ENCODE measurements around the gene CDK19. TPM values are rescaled to one million over a fixed set of nuclear protein-coding genes. Genes with fewer than 3 reads are reported as not detected.

CDK19 gene
- total and polyA plus RNA-seq, 2 experiments from 2014 or later, result 7.7 to 10.1 TPM

DNA sequence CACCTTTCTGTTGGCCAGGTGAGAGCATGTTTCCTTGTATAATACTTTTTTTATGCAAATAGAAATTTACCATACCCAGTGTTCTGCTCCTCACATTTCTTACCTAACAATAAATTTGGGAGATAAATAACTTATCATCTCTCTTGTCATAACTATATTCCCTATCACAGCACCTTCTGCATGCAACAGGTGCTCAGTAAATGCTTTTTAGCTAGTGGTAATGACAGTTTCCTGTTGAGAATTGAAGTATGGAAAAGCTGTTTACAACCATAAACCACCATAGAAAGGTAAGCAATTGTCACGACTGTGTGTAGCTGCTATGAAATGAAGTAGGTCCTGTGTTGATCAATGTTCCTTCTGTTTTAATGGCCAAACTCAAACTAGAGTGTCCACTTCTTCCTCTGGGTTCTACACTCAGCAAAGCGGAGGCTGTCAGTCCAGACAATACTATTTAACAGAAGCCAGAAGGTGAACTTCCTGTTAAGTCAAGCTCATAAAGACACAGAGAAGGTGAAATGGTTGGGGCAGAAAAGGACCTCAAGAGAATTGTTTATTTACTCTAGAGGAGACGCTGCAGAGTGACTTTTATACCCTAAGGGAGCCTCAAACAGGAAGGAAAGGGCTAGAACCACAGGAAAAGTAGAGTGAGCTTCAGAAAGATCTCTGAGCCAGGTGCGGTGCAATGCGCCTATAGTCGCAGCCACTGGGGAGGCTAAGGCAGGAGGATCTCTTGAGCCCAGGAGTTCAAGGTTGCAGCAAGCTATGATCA lies 254.8 kb downstream of the CDK19 start:
- Mint-ChIP-seq H3K9me3 (no peaks in the 10 kb centered on the region), H3K27ac (no peak overlapping the region), H3K36me3 (ENCODE audit: low read depth) (no peaks in the 10 kb centered on the region), H3K27me3 (ENCODE audit: insufficient read depth, low read depth, poor library complexity) (no peaks in the 10 kb centered on the region), H3K4me1 (peaks cover 10% of the 10 kb centered on the region), H3K4me3 (no peak overlapping the region)
- no peak overlapping the region for H3K27ac ChIP-seq (ENCODE audit: low read depth)
- H3K27me3 ChIP-seq (ENCODE audit: insufficient read depth), result no peaks in the 10 kb centered on the region
- ATAC-seq, result no peak
- no peaks in the 10 kb centered on the region for H4K20me1 ChIP-seq (replicated peaks; ENCODE audit: insufficient read depth)
- no peak for DNase-seq (ENCODE audit: low spot score)
- no peaks in the 10 kb centered on the region for H3K79me2 ChIP-seq (replicated peaks; ENCODE audit: insufficient read depth)
- TF ChIP-seq, protein P1, sequence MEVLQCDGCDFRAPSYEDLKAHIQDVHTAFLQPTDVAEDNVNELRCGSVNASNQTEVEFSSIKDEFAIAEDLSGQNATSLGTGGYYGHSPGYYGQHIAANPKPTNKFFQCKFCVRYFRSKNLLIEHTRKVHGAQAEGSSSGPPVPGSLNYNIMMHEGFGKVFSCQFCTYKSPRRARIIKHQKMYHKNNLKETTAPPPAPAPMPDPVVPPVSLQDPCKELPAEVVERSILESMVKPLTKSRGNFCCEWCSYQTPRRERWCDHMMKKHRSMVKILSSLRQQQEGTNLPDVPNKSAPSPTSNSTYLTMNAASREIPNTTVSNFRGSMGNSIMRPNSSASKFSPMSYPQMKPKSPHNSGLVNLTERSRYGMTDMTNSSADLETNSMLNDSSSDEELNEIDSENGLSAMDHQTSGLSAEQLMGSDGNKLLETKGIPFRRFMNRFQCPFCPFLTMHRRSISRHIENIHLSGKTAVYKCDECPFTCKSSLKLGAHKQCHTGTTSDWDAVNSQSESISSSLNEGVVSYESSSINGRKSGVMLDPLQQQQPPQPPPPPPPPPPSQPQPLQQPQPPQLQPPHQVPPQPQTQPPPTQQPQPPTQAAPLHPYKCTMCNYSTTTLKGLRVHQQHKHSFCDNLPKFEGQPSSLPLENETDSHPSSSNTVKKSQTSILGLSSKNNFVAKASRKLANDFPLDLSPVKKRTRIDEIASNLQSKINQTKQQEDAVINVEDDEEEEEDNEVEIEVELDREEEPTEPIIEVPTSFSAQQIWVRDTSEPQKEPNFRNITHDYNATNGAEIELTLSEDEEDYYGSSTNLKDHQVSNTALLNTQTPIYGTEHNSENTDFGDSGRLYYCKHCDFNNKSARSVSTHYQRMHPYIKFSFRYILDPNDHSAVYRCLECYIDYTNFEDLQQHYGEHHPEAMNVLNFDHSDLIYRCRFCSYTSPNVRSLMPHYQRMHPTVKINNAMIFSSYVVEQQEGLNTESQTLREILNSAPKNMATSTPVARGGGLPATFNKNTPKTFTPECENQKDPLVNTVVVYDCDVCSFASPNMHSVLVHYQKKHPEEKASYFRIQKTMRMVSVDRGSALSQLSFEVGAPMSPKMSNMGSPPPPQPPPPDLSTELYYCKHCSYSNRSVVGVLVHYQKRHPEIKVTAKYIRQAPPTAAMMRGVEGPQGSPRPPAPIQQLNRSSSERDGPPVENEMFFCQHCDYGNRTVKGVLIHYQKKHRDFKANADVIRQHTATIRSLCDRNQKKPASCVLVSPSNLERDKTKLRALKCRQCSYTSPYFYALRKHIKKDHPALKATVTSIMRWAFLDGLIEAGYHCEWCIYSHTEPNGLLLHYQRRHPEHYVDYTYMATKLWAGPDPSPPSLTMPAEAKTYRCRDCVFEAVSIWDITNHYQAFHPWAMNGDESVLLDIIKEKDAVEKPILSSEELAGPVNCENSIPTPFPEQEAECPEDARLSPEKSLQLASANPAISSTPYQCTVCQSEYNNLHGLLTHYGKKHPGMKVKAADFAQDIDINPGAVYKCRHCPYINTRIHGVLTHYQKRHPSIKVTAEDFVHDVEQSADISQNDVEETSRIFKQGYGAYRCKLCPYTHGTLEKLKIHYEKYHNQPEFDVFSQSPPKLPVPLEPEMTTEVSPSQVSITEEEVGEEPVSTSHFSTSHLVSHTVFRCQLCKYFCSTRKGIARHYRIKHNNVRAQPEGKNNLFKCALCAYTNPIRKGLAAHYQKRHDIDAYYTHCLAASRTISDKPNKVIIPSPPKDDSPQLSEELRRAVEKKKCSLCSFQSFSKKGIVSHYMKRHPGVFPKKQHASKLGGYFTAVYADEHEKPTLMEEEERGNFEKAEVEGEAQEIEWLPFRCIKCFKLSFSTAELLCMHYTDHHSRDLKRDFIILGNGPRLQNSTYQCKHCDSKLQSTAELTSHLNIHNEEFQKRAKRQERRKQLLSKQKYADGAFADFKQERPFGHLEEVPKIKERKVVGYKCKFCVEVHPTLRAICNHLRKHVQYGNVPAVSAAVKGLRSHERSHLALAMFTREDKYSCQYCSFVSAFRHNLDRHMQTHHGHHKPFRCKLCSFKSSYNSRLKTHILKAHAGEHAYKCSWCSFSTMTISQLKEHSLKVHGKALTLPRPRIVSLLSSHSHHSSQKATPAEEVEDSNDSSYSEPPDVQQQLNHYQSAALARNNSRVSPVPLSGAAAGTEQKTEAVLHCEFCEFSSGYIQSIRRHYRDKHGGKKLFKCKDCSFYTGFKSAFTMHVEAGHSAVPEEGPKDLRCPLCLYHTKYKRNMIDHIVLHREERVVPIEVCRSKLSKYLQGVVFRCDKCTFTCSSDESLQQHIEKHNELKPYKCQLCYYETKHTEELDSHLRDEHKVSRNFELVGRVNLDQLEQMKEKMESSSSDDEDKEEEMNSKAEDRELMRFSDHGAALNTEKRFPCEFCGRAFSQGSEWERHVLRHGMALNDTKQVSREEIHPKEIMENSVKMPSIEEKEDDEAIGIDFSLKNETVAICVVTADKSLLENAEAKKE (CRISPR knock-in tag; IDR thresholded peaks at IDR 0.05), result no peak
- no peak for TF ChIP-seq EZH2 (IDR thresholded peaks at IDR 0.05; ENCODE audit: low read depth, unreplicated experiment)
- TF ChIP-seq POLR2AphosphoS5 (IDR thresholded peaks at IDR 0.05; ENCODE audit: low read depth), result no peak
- TF ChIP-seq, protein P2, sequence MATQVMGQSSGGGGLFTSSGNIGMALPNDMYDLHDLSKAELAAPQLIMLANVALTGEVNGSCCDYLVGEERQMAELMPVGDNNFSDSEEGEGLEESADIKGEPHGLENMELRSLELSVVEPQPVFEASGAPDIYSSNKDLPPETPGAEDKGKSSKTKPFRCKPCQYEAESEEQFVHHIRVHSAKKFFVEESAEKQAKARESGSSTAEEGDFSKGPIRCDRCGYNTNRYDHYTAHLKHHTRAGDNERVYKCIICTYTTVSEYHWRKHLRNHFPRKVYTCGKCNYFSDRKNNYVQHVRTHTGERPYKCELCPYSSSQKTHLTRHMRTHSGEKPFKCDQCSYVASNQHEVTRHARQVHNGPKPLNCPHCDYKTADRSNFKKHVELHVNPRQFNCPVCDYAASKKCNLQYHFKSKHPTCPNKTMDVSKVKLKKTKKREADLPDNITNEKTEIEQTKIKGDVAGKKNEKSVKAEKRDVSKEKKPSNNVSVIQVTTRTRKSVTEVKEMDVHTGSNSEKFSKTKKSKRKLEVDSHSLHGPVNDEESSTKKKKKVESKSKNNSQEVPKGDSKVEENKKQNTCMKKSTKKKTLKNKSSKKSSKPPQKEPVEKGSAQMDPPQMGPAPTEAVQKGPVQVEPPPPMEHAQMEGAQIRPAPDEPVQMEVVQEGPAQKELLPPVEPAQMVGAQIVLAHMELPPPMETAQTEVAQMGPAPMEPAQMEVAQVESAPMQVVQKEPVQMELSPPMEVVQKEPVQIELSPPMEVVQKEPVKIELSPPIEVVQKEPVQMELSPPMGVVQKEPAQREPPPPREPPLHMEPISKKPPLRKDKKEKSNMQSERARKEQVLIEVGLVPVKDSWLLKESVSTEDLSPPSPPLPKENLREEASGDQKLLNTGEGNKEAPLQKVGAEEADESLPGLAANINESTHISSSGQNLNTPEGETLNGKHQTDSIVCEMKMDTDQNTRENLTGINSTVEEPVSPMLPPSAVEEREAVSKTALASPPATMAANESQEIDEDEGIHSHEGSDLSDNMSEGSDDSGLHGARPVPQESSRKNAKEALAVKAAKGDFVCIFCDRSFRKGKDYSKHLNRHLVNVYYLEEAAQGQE (IDR thresholded peaks at IDR 0.05; ENCODE audit: unreplicated experiment), result no peak
- TF ChIP-seq, protein P3, sequence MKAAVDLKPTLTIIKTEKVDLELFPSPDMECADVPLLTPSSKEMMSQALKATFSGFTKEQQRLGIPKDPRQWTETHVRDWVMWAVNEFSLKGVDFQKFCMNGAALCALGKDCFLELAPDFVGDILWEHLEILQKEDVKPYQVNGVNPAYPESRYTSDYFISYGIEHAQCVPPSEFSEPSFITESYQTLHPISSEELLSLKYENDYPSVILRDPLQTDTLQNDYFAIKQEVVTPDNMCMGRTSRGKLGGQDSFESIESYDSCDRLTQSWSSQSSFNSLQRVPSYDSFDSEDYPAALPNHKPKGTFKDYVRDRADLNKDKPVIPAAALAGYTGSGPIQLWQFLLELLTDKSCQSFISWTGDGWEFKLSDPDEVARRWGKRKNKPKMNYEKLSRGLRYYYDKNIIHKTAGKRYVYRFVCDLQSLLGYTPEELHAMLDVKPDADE (IDR thresholded peaks at IDR 0.05), result no peak
- no peak for TF ChIP-seq ZNF114 (CRISPR knock-in tag; IDR thresholded peaks at IDR 0.05)
- no peak for TF ChIP-seq STAT1 (IDR thresholded peaks at IDR 0.05; ENCODE audit: unreplicated experiment)
- TF ChIP-seq EZH2phosphoT487 (IDR thresholded peaks at IDR 0.05; ENCODE audit: unreplicated experiment), result no peak
- no peak for TF ChIP-seq NANOG (IDR thresholded peaks at IDR 0.05; ENCODE audit: borderline replicate concordance)
- TF ChIP-seq JUNB (IDR thresholded peaks at IDR 0.05; ENCODE audit: unreplicated experiment), result no peak
- TF ChIP-seq, protein P4, sequence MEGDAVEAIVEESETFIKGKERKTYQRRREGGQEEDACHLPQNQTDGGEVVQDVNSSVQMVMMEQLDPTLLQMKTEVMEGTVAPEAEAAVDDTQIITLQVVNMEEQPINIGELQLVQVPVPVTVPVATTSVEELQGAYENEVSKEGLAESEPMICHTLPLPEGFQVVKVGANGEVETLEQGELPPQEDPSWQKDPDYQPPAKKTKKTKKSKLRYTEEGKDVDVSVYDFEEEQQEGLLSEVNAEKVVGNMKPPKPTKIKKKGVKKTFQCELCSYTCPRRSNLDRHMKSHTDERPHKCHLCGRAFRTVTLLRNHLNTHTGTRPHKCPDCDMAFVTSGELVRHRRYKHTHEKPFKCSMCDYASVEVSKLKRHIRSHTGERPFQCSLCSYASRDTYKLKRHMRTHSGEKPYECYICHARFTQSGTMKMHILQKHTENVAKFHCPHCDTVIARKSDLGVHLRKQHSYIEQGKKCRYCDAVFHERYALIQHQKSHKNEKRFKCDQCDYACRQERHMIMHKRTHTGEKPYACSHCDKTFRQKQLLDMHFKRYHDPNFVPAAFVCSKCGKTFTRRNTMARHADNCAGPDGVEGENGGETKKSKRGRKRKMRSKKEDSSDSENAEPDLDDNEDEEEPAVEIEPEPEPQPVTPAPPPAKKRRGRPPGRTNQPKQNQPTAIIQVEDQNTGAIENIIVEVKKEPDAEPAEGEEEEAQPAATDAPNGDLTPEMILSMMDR (conservative IDR thresholded peaks at IDR 0.05; ENCODE audit: low read depth in 2 of 2), result no peak
- no peak for TF ChIP-seq ZNF331 (CRISPR knock-in tag; IDR thresholded peaks at IDR 0.05; ENCODE audit: low read depth)
- no peaks in the 10 kb centered on the region for H3F3A ChIP-seq (replicated peaks; ENCODE audit: low read depth)
- H3K36me3 ChIP-seq (ENCODE audit: insufficient read depth), result no peaks in the 10 kb centered on the region
- H3K4me3 ChIP-seq, result no peak overlapping the region
- peaks cover 5% of the 10 kb centered on the region; the same call in 1 of the 2 replicates for H3K4me1 ChIP-seq (ENCODE audit: insufficient read depth)
- H3K4me2 ChIP-seq, result no peak overlapping the region
- no peak overlapping the region for H2AFZ ChIP-seq
- no peaks in the 10 kb centered on the region; the same call in 1 of the 2 replicates for H3K9me2 ChIP-seq (ENCODE audit: insufficient read depth)
